Activated CD4-positive, alpha-beta T cell treated with anti-CD3 and anti-CD28 coated beads for 24 hours (primary cell): ENCODE data around the gene ARGLU1.

ENCODE experiments used
- DNase-seq, 2 donors: peaks; one replicate each; pipeline ENCODE4 v3.0.0-alpha.2; 2020; ENCODE audit warnings: low read depth in 2 of 2

Gene ARGLU1

GRCh38 chr13:106503730-106504453 is 64.0 kb downstream of the ARGLU1 start:
- no peak for DNase-seq

GRCh38 chr13:106503272-106503671 is 64.7 kb downstream of the ARGLU1 start:
- DNase-seq, result no peak

GRCh38 chr13:106500445-106500844 is 67.5 kb downstream of the ARGLU1 start:
- DNase-seq, result no peak

- no peak for DNase-seq
Observed at GRCh38 chr13:106499896-106500295, 68.0 kb downstream of the ARGLU1 start.

- no peak for DNase-seq
Observed at GRCh38 chr13:106499113-106499512, 68.8 kb downstream of the ARGLU1 start.

GRCh38 chr13:106498571-106498970 is 69.4 kb downstream of the ARGLU1 start:
- no peak for DNase-seq

GRCh38 chr13:106498158-106498557 is 69.8 kb downstream of the ARGLU1 start:
- DNase-seq, result no peak

- no peak for DNase-seq
Observed at GRCh38 chr13:106497079-106497478, 70.9 kb downstream of the ARGLU1 start.

- no peak for DNase-seq
Observed at GRCh38 chr13:106496072-106496997, 71.6 kb downstream of the ARGLU1 start.

GRCh38 chr13:106494936-106495335 is 73.0 kb downstream of the ARGLU1 start:
- no peak for DNase-seq

- DNase-seq, result no peak
Observed at GRCh38 chr13:106494506-106494905, 73.4 kb downstream of the ARGLU1 start.

GRCh38 chr13:106493533-106494220 is 74.3 kb downstream of the ARGLU1 start:
- no peak for DNase-seq

GRCh38 chr13:106492588-106493475 is 75.1 kb downstream of the ARGLU1 start:
- no peak for DNase-seq

GRCh38 chr13:106491928-106492587 is 75.9 kb downstream of the ARGLU1 start:
- no peak for DNase-seq
